ENCODE results near the gene MGLL.

DNA sequence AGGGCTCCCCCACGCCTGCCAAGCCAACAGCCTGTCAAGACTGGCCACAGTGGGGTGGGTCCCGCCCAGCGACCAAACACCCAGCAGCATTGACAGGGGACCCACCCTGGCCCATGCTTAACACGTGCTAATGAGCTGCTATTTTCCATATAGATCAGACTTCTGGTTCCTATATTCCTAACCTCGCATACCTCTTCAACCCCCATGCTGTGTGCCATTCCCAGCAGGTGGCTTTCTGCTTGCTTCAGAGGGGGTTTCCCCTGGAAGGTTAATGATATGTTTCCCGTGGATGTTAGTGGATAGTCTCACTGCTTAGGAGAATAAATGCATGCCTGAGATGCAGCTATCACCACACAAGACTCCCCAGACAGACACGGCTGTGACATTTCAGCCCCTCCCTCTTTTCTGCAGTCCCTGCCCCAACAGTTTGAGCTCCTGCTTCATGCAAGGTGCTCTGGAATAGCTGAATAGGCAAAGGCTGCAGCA is 37.9 kb upstream of the MGLL start:
- TF ChIP-seq EZH2 (IDR thresholded peaks at IDR 0.05; ENCODE audit: insufficient read depth, poor library complexity, severe bottlenecking): no peak
- no peak for TF ChIP-seq EZH2phosphoT487 (IDR thresholded peaks at IDR 0.05; ENCODE audit: insufficient read depth, low read depth)
